ENCODE results near the gene CHTOP. TPM values are rescaled to one million over a fixed set of nuclear protein-coding genes. Genes with fewer than 3 reads are reported as not detected.

Gene CHTOP
- total and polyA plus RNA-seq, 8 donors, result 54.5 to 125 (median 113) TPM

DNA sequence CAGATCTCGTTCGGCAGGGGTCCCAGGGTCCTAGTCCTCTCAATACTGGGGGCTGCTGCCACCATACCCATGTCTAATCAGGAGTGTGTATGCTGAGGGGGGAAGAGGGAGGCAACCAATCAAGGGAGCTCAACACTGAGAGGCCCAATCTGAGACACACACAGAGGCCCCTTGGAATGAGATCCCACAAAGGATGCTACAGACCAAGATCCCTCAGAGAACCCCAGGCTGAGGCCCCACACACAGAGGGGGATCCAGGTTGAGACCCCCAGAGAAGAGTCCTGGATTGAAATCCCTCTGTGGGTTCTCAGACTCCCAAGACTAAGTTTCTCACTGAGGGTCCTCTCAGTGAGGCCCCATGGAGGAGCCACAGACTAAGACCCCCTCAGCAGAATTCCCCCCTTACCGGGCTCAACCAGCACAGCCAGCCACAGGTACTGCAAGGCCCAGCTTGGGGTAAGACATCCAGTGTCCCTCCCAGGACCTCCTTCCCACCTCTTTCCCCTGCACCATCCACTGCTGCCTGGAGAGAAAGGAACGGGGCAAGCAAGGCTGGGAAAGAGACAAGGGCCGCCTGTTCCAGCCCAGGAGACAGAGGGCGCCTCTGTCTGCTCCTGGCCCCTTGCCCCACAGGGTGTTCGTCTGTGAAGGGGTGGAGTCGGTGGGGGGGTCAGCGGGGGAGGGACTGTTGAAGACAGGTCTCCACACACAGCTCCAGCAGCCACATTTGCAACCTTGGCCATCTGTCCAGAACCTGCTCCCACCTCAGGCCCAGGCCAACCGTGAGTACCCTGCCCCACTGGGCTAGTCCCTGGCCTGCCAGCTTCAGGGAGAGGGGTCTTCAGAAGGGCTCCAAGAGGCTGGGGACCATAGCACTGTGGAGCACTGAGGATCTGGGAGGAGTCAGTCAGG, 5.9 kb upstream of the CHTOP start, which contains the start of gene S100A1:
S100A1 (plus strand) TSS at position 720 of the 912 bp plus-strand sequence. CDS start 2,088 bp downstream, outside the sequence.
- Histone ChIP-seq H3K9me3 (no peaks in the 10 kb centered on the region), H3K4me1 (peaks cover 0 to 57% of the 10 kb centered on the region in 2 donors), H3K27me3 (peaks cover 0 to 4% of the 10 kb centered on the region in 2 donors), H3K4me3 (peak within 1 kb of the TSS; percentile 39 to 43), H3K36me3 (no peaks in the 10 kb centered on the region), H3K27ac (peak within 1 kb of the TSS; percentile 85)
- no peak for ATAC-seq
- peak in 1 of 4 donors; percentile 32 for DNase-seq
- intact Hi-C loops (cut with DNase I), result no loop called here
- TF ChIP-seq, protein P1, sequence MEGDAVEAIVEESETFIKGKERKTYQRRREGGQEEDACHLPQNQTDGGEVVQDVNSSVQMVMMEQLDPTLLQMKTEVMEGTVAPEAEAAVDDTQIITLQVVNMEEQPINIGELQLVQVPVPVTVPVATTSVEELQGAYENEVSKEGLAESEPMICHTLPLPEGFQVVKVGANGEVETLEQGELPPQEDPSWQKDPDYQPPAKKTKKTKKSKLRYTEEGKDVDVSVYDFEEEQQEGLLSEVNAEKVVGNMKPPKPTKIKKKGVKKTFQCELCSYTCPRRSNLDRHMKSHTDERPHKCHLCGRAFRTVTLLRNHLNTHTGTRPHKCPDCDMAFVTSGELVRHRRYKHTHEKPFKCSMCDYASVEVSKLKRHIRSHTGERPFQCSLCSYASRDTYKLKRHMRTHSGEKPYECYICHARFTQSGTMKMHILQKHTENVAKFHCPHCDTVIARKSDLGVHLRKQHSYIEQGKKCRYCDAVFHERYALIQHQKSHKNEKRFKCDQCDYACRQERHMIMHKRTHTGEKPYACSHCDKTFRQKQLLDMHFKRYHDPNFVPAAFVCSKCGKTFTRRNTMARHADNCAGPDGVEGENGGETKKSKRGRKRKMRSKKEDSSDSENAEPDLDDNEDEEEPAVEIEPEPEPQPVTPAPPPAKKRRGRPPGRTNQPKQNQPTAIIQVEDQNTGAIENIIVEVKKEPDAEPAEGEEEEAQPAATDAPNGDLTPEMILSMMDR (IDR thresholded peaks at IDR 0.05), result no peak

DNA sequence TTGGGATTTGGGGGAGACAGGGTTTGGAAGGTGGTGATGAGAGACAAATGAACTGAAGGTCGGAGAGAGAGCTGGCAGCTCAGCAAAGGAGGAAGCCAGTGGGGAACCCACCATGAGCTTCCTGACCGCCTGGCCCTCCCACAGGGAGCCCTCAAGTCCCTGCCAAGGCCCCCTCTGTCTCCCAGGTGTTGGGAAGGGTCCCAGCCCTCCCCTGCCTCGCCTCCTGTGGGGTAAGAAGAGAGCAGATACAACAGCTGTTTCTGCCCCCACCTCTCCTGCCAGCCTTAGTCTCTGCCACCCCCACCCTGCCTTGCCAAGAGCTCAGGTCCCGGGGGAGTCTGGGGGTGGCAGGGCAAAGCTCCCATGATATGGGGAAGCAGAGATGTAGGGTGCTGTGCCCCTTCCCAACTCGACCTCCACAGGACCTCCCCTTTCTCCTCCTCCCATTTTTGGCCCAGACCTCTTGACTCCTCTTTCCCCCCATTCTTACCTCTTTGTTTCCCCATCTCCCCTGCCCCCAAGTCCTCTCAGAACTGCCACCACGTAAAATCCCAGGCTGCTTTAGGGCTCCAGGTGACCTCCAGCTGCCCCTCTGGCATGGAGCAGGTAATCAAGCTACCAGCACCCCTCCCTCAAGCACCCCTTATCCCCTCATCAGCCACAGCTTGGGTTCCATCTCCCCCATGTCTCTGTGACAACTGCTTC, 5.1 kb upstream of the CHTOP start:
- Histone ChIP-seq H3K27me3 (peaks cover 0 to 4% of the 10 kb centered on the region in 2 donors), H3K36me3 (no peaks in the 10 kb centered on the region), H3K9me3 (no peaks in the 10 kb centered on the region), H3K27ac (no peak overlapping the region), H3K4me1 (peaks cover 0 to 51% of the 10 kb centered on the region in 2 donors), H3K4me3 (no peak overlapping the region)
- DNase-seq, result peak in 1 of 4 donors; percentile 28
- no peak for ATAC-seq
- intact Hi-C loops (cut with DNase I), result no loop called here
- TF ChIP-seq, protein P1 (IDR thresholded peaks at IDR 0.05), result no peak

DNA sequence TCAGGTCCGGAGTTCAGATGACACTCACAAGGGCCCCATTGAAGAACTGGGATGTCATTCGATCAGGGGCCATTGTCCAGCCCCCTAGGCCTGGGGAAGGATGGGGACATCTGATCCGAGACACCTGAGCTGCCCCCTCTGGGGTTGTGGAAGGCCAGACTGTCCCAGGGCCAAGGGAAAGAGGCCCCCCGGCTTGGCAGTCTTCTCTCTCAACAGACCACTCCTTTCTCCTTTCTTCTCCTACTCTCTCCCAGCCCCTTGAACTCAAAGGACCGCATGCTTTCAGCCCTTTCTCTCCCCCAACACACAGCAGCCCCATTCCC, 4.6 kb upstream of the CHTOP start:
- intact Hi-C loops (cut with DNase I), result no loop called here
- peak in 1 of 4 donors; percentile 27 for DNase-seq
- Histone ChIP-seq H3K27me3 (peaks cover 0 to 4% of the 10 kb centered on the region in 2 donors), H3K4me3 (no peak overlapping the region), H3K27ac (no peak overlapping the region), H3K9me3 (no peaks in the 10 kb centered on the region), H3K4me1 (peaks cover 0 to 45% of the 10 kb centered on the region in 2 donors), H3K36me3 (no peaks in the 10 kb centered on the region)
- TF ChIP-seq, protein P1 (IDR thresholded peaks at IDR 0.05), result no peak
- ATAC-seq, result no peak

DNA sequence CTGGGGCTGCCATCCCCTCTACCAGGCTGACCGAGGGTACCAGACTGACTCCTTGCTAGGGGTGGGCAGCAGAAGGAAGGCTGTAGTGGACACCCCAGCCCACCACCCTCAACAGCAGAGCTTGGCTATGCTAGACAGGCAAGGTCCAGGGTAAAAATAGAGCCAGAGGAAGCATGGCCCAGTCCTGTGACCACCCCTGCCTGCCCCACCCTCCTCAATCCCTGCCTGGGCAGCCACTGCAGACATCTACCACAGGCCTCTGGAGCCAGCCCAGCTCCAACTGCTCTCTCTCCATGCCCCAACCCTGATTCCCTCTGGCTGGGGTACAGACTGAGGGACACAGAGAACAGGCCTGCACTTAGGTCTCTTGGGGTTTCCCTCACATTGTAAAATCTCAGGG, 3.9 kb upstream of the CHTOP start:
- no peak for ATAC-seq
- DNase-seq, result peak in 1 of 4 donors; percentile 45
- no peaks in the 10 kb centered on the region for H3K36me3 ChIP-seq
- peak overlapping the region in 1 of 2 donors; percentile 25 for H3K27ac ChIP-seq
- H3K4me1 ChIP-seq, result peaks cover 1 to 43% of the 10 kb centered on the region in 2 donors
- intact Hi-C loops (cut with DNase I), result no loop called here
- no peaks in the 10 kb centered on the region for H3K9me3 ChIP-seq
- no peak overlapping the region for H3K4me3 ChIP-seq
- TF ChIP-seq, protein P1 (IDR thresholded peaks at IDR 0.05), result no peak
- peaks cover 0 to 4% of the 10 kb centered on the region in 2 donors for H3K27me3 ChIP-seq

DNA sequence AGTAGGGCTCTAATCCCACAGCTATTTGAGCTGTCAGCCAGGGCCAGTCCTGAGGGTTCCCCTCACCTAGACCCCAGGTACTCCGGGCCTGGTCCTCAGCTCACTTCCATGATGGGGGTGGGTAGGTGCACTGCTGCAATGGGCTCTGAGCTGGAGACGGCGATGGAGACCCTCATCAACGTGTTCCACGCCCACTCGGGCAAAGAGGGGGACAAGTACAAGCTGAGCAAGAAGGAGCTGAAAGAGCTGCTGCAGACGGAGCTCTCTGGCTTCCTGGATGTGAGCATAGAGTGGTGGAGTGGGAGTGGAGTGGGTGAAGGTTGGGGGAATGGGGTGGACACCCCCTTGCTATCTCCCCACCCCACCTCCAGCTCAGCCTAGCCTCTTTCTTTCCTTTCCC, 3.5 kb upstream of the CHTOP start:
- DNase-seq, result peak in 1 of 4 donors; percentile 34
- Histone ChIP-seq H3K9me3 (no peaks in the 10 kb centered on the region), H3K27me3 (peaks cover 0 to 4% of the 10 kb centered on the region in 2 donors), H3K4me3 (no peak overlapping the region), H3K4me1 (peaks cover 5 to 43% of the 10 kb centered on the region in 2 donors), H3K36me3 (peaks cover 0 to 2% of the 10 kb centered on the region in 2 donors), H3K27ac (peak overlapping the region in 1 of 2 donors; percentile 25)
- intact Hi-C loops (cut with DNase I), result no loop called here
- no peak for ATAC-seq
- TF ChIP-seq, protein P1 (IDR thresholded peaks at IDR 0.05), result no peak

All from left lung (tissue), 10 donors.